B cell (primary cell): ENCODE results near the gene STIM1. TPM values are rescaled to one million over a fixed set of nuclear protein-coding genes. Genes with fewer than 3 reads are reported as not detected.

ENCODE experiments used
- ATAC-seq: fragments of 200-7000 bp; cut with Tn5 transposase; one replicate; pipeline ENCODE4 v1.10.0; 2021; ENCODE audit warnings: low read depth, mild to moderate bottlenecking, moderate number of reproducible peaks, moderate library complexity
- CTCF ChIA-PET: fragments of 350-600 bp; sonication (Branson Sonifier 250); formaldehyde crosslinking; loops from one replicate; lab custom pipeline; 2021; ENCODE audit warnings: antibody characterized with exemption, inconsistent platforms; lab: Charles Lee
- POLR2A ChIA-PET: fragments of 350-600 bp; sonication (Branson Sonifier 250); formaldehyde crosslinking; loops from one replicate; lab custom pipeline; 2021; ENCODE audit warnings: antibody characterized with exemption; lab: Charles Lee
- DNase-seq: peaks from one replicate; pipeline ENCODE4 v3.0.0; 2013
- H2AFZ ChIP-seq: 2 replicates; pipeline ENCODE4 v1.6.1; 2012; ENCODE audit warnings: mild to moderate bottlenecking, low read depth, low read length; ENCODE audit not compliant: insufficient read depth, poor library complexity, severe bottlenecking
- H3K27ac ChIP-seq, 2 donors: 1 replicate in 1 of 2; 2 replicates in 1 of 2; pipeline ENCODE4 v1.5.1; 2012 to 2013; ENCODE audit warnings: low read length in 2 of 2, mild to moderate bottlenecking in 2 of 2, moderate library complexity in 1 of 2
- H3K27me3 ChIP-seq, 4 experiments: fragments of 200-600 bp in 1 of 4; sonication (generic) in 1 of 4; replicated peaks in 1 of 4; 1 replicate in 2 of 4; 2 replicates in 2 of 4; pipeline versions ENCODE4 v1.6.1 to v1.7.0; 2013 to 2016; ENCODE audit warnings: low read length in 3 of 4, mild to moderate bottlenecking in 2 of 4, mixed read lengths in 1 of 4, moderate library complexity in 1 of 4; ENCODE audit not compliant: insufficient read depth in 4 of 4, control insufficient read depth in 3 of 4; ENCODE audit errors: control extremely low read depth in 1 of 4
- H3K36me3 ChIP-seq, 2 experiments: replicated peaks in 1 of 2; 1 replicate in 1 of 2; 2 replicates in 1 of 2; pipeline versions ENCODE4 v1.6.1 to v1.7.1; 2013; ENCODE audit warnings: low read length in 1 of 2; ENCODE audit not compliant: insufficient read depth in 2 of 2, control insufficient read depth in 1 of 2; ENCODE audit errors: control extremely low read depth in 1 of 2, extremely low read depth in 1 of 2
- H3K4me1 ChIP-seq, 2 donors: fragments of 200-600 bp in 1 of 2; sonication (generic) in 1 of 2; 1 replicate in 1 of 2; 2 replicates in 1 of 2; pipeline versions ENCODE4 v1.5.1 to v1.6.1; 2013 to 2017; ENCODE audit warnings: low read length in 2 of 2; ENCODE audit not compliant: control insufficient read depth in 2 of 2, insufficient read depth in 2 of 2
- H3K4me2 ChIP-seq: replicated peaks from 2 replicates; pipeline ENCODE3; 2012; ENCODE audit warnings: mild to moderate bottlenecking, low read depth, low read length; ENCODE audit not compliant: poor library complexity, severe bottlenecking
- H3K4me3 ChIP-seq, 5 experiments: fragments of 200-600 bp in 1 of 5; sonication (generic) in 1 of 5; 1 replicate in 3 of 5; 2 replicates in 2 of 5; pipeline versions ENCODE4 v1.5.1 to v1.7.0; 2011 to 2016; ENCODE audit warnings: low read length in 4 of 5, mild to moderate bottlenecking in 4 of 5, low read depth in 2 of 5, control low read depth in 1 of 5, moderate library complexity in 1 of 5; ENCODE audit not compliant: insufficient read depth in 1 of 5; ENCODE audit errors: control extremely low read depth in 1 of 5, extremely low read depth in 1 of 5
- H3K79me2 ChIP-seq: fragments of 200-600 bp; sonication (generic); one replicate; pipeline ENCODE4 v1.6.0; 2016; ENCODE audit warnings: low read length; ENCODE audit not compliant: control insufficient read depth, insufficient read depth
- H3K9ac ChIP-seq: fragments of 200-600 bp; sonication (generic); 2 replicates; pipeline ENCODE4 v1.6.1; 2017; ENCODE audit warnings: mild to moderate bottlenecking, low read length, moderate library complexity
- H3K9me3 ChIP-seq, 3 donors: one replicate each; pipeline versions ENCODE4 v1.6.1 to v1.7.1; 2013; ENCODE audit warnings: low read length in 2 of 3; ENCODE audit not compliant: control insufficient read depth in 2 of 3, insufficient read depth in 1 of 3; ENCODE audit errors: control extremely low read depth in 1 of 3
- H4K20me1 ChIP-seq: 2 replicates; pipeline ENCODE4 v1.6.0; 2012; ENCODE audit warnings: mild to moderate bottlenecking, low read length; ENCODE audit not compliant: insufficient read depth, control insufficient read depth, poor library complexity, severe bottlenecking
- H3K27ac Mint-ChIP-seq: one replicate; pipeline ENCODE4 v1.8.0; 2021; ENCODE audit warnings: mixed read lengths
- H3K27me3 Mint-ChIP-seq: one replicate; pipeline ENCODE4 v1.8.0; 2021; ENCODE audit warnings: mixed read lengths
- H3K4me1 Mint-ChIP-seq: one replicate; pipeline ENCODE4 v1.8.0; 2021; ENCODE audit warnings: mixed read lengths
- H3K4me3 Mint-ChIP-seq: one replicate; pipeline ENCODE4 v1.8.0; 2021; ENCODE audit warnings: mixed read lengths
- H3K9me3 Mint-ChIP-seq: one replicate; pipeline ENCODE4 v1.8.0; 2022; ENCODE audit warnings: mixed read lengths; ENCODE audit not compliant: insufficient read depth
- CTCF ChIP-seq: fragments of 200-600 bp; IDR thresholded peaks from one replicate; pipeline ENCODE4 v1.8.0; 2022; ENCODE audit warnings: antibody characterized with exemption, mild to moderate bottlenecking
- EZH2 ChIP-seq: IDR thresholded peaks from 2 replicates; pipeline ENCODE4 v1.6.1; 2012; ENCODE audit warnings: borderline replicate concordance, low read depth, mild to moderate bottlenecking, moderate library complexity, low read length; ENCODE audit not compliant: insufficient read depth, poor library complexity, severe bottlenecking
- WGBS: methylation state at CpG from one replicate; pipeline ENCODE4 v1.1.5; 2013; ENCODE audit warnings: missing lambda C conversion rate; ENCODE audit not compliant: insufficient coverage; 5-methylcytosine and 5-hydroxymethylcytosine counted together
- intact Hi-C: fragments of 100-400 bp; cut with micrococcal nuclease; formaldehyde crosslinking; loops from one replicate; pipeline ENCODE4 v1.10.0; 2022
- polyA plus RNA-seq: library from polyadenylated mRNA; depleted of rRNA; stranded (reverse); fragments of >200 nt; gene quantifications from 2 replicates; pipeline ENCODE4 v1.2.3, GENCODE V29; 2012
- total RNA-seq, 2 donors: library from RNA; stranded (reverse); fragments of 120-200 nt in 1 of 2; gene quantifications; 1 replicate in 1 of 2; 2 replicates in 1 of 2; pipeline versions ENCODE4 v1.2.3 to v1.2.4, GENCODE V29; 2013 to 2022

Gene STIM1
- total and polyA plus RNA-seq, 2 donors (not counting 1 experiment from before 2014, with no cell fraction given), result 59.4 to 76.7 TPM

- POLR2A ChIA-PET, result no interaction called here
- H3K27ac Mint-ChIP-seq, result no peak overlapping the region
Measured at GRCh38 chr11:4102711-4103110, 247.2 kb downstream of the STIM1 start.

GRCh38 chr11:4103269-4103668 is 247.8 kb downstream of the STIM1 start:
- no peak overlapping the region for H3K4me3 ChIP-seq
- no peaks in the 10 kb centered on the region for H4K20me1 ChIP-seq
- ATAC-seq (no peak), DNase-seq (no peak)
- no peak overlapping the region for H3K4me2 ChIP-seq
- no peak overlapping the region for H2AFZ ChIP-seq
- no peak for TF ChIP-seq EZH2
- TF ChIP-seq CTCF, result no peak
- H3K9me3 ChIP-seq, result no peaks in the 10 kb centered on the region
- H3K79me2 ChIP-seq, result peaks cover 41% of the 10 kb centered on the region
- H3K27me3 ChIP-seq, result no peaks in the 10 kb centered on the region
- H3K9ac ChIP-seq, result no peak overlapping the region
- WGBS, result 100% methylated on average over 2 of the region's 2 CpGs
- H3K27ac Mint-ChIP-seq, result no peak overlapping the region
- CTCF ChIA-PET, result interaction anchor here (0.6 kb wide), 1 partner anchor 73 kb away, joined by 4 read pairs; no protein-coding TSS in a partner anchor
- peaks cover 8% of the 10 kb centered on the region for H3K4me1 Mint-ChIP-seq
- H3K9me3 Mint-ChIP-seq, result no peaks in the 10 kb centered on the region
- H3K4me3 Mint-ChIP-seq, result no peak overlapping the region
- intact Hi-C loops, result no loop called here
- POLR2A ChIA-PET, result no interaction called here
- no peaks in the 10 kb centered on the region for H3K27me3 Mint-ChIP-seq
- no peaks in the 10 kb centered on the region for H3K4me1 ChIP-seq
- no peak overlapping the region for H3K27ac ChIP-seq
- peaks cover 10 to 36% of the 10 kb centered on the region in 2 experiments for H3K36me3 ChIP-seq

More at GRCh38 chr11:4102711-4103110, 247.2 kb downstream of the STIM1 start:
- ATAC-seq (no peak), DNase-seq (no peak)
- Histone ChIP-seq H3K4me2 (no peak overlapping the region), H3K27ac (no peak overlapping the region), H3K79me2 (peaks cover 44% of the 10 kb centered on the region), H3K4me1 (no peaks in the 10 kb centered on the region), H3K27me3 (no peaks in the 10 kb centered on the region), H3K9ac (no peak overlapping the region), H2AFZ (no peak overlapping the region), H4K20me1 (no peaks in the 10 kb centered on the region), H3K36me3 (peaks cover 12 to 32% of the 10 kb centered on the region in 2 experiments), H3K4me3 (no peak overlapping the region), H3K9me3 (no peaks in the 10 kb centered on the region)
- CTCF ChIA-PET, result interaction anchor here (0.6 kb wide), 1 partner anchor 73 kb away, joined by 4 read pairs; no protein-coding TSS in a partner anchor
- TF ChIP-seq CTCF (no peak), EZH2 (no peak)
- H3K9me3 Mint-ChIP-seq, result no peaks in the 10 kb centered on the region
- H3K4me1 Mint-ChIP-seq, result peaks cover 9% of the 10 kb centered on the region
- 40% methylated on average over 1 of the region's 4 CpGs for WGBS
- no peak overlapping the region for H3K4me3 Mint-ChIP-seq
- intact Hi-C loops, result no loop called here
- no peaks in the 10 kb centered on the region for H3K27me3 Mint-ChIP-seq
